ENCODE results near the gene TMEM161B.

GRCh38 chr5:88183255-88183654, 85.4 kb downstream of the TMEM161B start:
- TF ChIP-seq POLR2A (IDR thresholded peaks at IDR 0.05) (no peak), CTCF (IDR thresholded peaks at IDR 0.05) (no peak)

Measured in adrenal gland (tissue), 5 donors.